Keratinocyte (primary cell): ENCODE measurements around the gene TNS1. TPM values are rescaled to one million over a fixed set of nuclear protein-coding genes. Genes with fewer than 3 reads are reported as not detected.

Experiments used
- DNase-seq: peaks from one replicate; pipeline ENCODE4 v3.0.0-alpha.2; 2011; ENCODE audit warnings: low read depth, missing footprints, low spot score
- FAIRE-seq: peaks from 2 replicates; lab custom pipeline; 2011; peaks lifted over from hg19 to GRCh38; lab: Jason Lieb, UNC
- H2AFZ ChIP-seq: 2 replicates; pipeline ENCODE4 v1.6.0; 2012; ENCODE audit warnings: low read length, control low read depth, inconsistent platforms; ENCODE audit not compliant: control insufficient read depth
- H3K27ac ChIP-seq: 2 replicates; pipeline ENCODE4 v1.5.1; 2011; ENCODE audit warnings: low read length; ENCODE audit not compliant: control insufficient read depth, insufficient read depth
- H3K27me3 ChIP-seq: 3 replicates; pipeline ENCODE4 v1.6.0; 2011; ENCODE audit warnings: low read length; ENCODE audit not compliant: control insufficient read depth, insufficient read depth; ENCODE audit errors: extremely low read depth
- H3K36me3 ChIP-seq, 2 experiments: 2 replicates in 1 of 2; 3 replicates in 1 of 2; pipeline ENCODE4 v1.5.1; 2011; ENCODE audit warnings: low read length in 2 of 2, mild to moderate bottlenecking in 1 of 2; ENCODE audit not compliant: control insufficient read depth in 2 of 2, insufficient read depth in 2 of 2; ENCODE audit errors: extremely low read depth in 1 of 2
- H3K4me1 ChIP-seq: 3 replicates; pipeline ENCODE4 v1.5.1; 2011; ENCODE audit warnings: low read length; ENCODE audit not compliant: control insufficient read depth, insufficient read depth; ENCODE audit errors: extremely low read depth
- H3K4me2 ChIP-seq: 3 replicates; pipeline ENCODE4 v1.6.0; 2011; ENCODE audit warnings: low read depth, low read length; ENCODE audit not compliant: control insufficient read depth, insufficient read depth; ENCODE audit errors: extremely low read depth
- H3K4me3 ChIP-seq, 3 experiments: fragments of 200-600 bp in 1 of 3; sonication (generic) in 1 of 3; 2 replicates in 2 of 3; 3 replicates in 1 of 3; pipeline ENCODE4 v1.5.1; 2011 to 2016; ENCODE audit warnings: low read length in 3 of 3, mild to moderate bottlenecking in 3 of 3, control low read depth in 2 of 3, inconsistent platforms in 1 of 3, low read depth in 1 of 3, mixed read lengths in 1 of 3, mixed run types in 1 of 3, moderate library complexity in 1 of 3; ENCODE audit not compliant: control insufficient read depth in 2 of 3, insufficient read depth in 2 of 3; ENCODE audit errors: extremely low read depth in 1 of 3
- H3K79me2 ChIP-seq: 2 replicates; pipeline ENCODE4 v1.6.0; 2012; ENCODE audit warnings: low read length; ENCODE audit not compliant: control insufficient read depth, insufficient read depth
- H3K9ac ChIP-seq: 3 replicates; pipeline ENCODE4 v1.6.0; 2011; ENCODE audit warnings: low read length; ENCODE audit not compliant: control insufficient read depth, insufficient read depth; ENCODE audit errors: extremely low read depth
- H3K9me1 ChIP-seq: 3 replicates; pipeline ENCODE4 v1.6.0; 2011; ENCODE audit warnings: low read length; ENCODE audit not compliant: control insufficient read depth, insufficient read depth; ENCODE audit errors: extremely low read depth
- H3K9me3 ChIP-seq: 2 replicates; pipeline ENCODE4 v1.5.1; 2012; ENCODE audit warnings: low read depth, low read length; ENCODE audit not compliant: control insufficient read depth
- H4K20me1 ChIP-seq: 3 replicates; pipeline ENCODE4 v1.6.0; 2011; ENCODE audit warnings: low read length; ENCODE audit not compliant: control insufficient read depth, insufficient read depth; ENCODE audit errors: extremely low read depth
- dilution Hi-C: fragments of 300-500 bp; cut with MboI; formaldehyde crosslinking; loops from one replicate; pipeline ENCODE4 v1.7.0; 2020; ENCODE audit warnings: low sequenced_read_pairs; ENCODE audit not compliant: extremely low pct_ligation_motif_present
- polyA plus RNA-seq, 5 experiments: library from polyadenylated mRNA; depleted of rRNA in 3 of 5; stranded (reverse) in 3 of 5; stranded (forward) in 1 of 5; unstranded in 1 of 5; fragments of >200 nt; gene quantifications; 1 replicate in 1 of 5; 2 replicates in 3 of 5; 3 replicates in 1 of 5; pipeline versions ENCODE4 v1.2.1 to v1.2.3, GENCODE V29; 2011 to 2012; ENCODE audit warnings: missing spikeins in 2 of 5, low read depth in 1 of 5, low replicate concordance in 1 of 5
- TF ChIP-seq, protein P1 (sequence below), 3 experiments: IDR thresholded peaks in 1 of 3; conservative IDR thresholded peaks in 1 of 3; optimal IDR thresholded peaks in 1 of 3; 2 replicates in 2 of 3; 3 replicates in 1 of 3; pipeline versions ENCODE3 to v1.5.1; 2011; ENCODE audit warnings: low read length in 3 of 3, mild to moderate bottlenecking in 3 of 3, moderate library complexity in 2 of 3, control low read depth in 1 of 3, inconsistent platforms in 1 of 3; ENCODE audit not compliant: insufficient read depth in 2 of 3; ENCODE audit errors: extremely low read depth in 1 of 3

Gene TNS1
- polyA plus RNA-seq, 1 donor (not counting 4 experiments of a cell fraction or from before 2014, with no cell fraction given), result 2.5 TPM

DNA sequence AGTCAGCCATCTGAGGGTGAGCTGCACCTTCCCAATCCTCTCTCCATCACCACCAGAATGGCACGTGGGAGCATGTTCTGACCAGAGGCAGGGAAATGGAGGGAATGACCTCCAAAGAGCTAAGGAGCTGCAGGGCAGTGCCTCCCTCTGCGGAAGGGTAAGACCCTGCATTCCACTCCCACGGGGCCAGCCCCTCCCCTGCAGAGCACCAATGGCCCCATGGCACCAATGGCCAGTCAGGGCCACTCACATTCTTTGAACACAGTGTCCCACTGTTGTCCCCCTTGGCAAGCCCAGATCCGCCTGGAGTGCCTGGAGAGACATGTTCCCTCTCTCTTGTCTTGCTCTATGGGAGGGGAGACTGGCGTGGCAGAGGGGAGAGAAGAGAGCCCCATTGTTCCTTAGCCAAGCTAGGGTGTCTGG lies 164.4 kb downstream of the TNS1 start:
- H2AFZ ChIP-seq, result no peak overlapping the region
- no peak overlapping the region for H3K9ac ChIP-seq
- no peaks in the 10 kb centered on the region for H3K79me2 ChIP-seq
- H3K4me2 ChIP-seq, result no peak overlapping the region
- no peaks in the 10 kb centered on the region for H3K27me3 ChIP-seq
- H3K27ac ChIP-seq, result no peak overlapping the region
- TF ChIP-seq, protein P1, sequence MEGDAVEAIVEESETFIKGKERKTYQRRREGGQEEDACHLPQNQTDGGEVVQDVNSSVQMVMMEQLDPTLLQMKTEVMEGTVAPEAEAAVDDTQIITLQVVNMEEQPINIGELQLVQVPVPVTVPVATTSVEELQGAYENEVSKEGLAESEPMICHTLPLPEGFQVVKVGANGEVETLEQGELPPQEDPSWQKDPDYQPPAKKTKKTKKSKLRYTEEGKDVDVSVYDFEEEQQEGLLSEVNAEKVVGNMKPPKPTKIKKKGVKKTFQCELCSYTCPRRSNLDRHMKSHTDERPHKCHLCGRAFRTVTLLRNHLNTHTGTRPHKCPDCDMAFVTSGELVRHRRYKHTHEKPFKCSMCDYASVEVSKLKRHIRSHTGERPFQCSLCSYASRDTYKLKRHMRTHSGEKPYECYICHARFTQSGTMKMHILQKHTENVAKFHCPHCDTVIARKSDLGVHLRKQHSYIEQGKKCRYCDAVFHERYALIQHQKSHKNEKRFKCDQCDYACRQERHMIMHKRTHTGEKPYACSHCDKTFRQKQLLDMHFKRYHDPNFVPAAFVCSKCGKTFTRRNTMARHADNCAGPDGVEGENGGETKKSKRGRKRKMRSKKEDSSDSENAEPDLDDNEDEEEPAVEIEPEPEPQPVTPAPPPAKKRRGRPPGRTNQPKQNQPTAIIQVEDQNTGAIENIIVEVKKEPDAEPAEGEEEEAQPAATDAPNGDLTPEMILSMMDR (optimal IDR thresholded peaks at IDR 0.05 in 1 of 3, IDR thresholded peaks at IDR 0.05 in 1 of 3, conservative IDR thresholded peaks at IDR 0.05 in 1 of 3; ENCODE audit: extremely low read depth in 1 of 3, insufficient read depth in 2 of 3, low read length in 3 of 3), result no peak
- H3K36me3 ChIP-seq, result no peaks in the 10 kb centered on the region
- no peaks in the 10 kb centered on the region for H3K9me3 ChIP-seq
- dilution Hi-C loops, result no loop called here
- no peak for DNase-seq
- FAIRE-seq, result no peak
- H3K9me1 ChIP-seq, result no peaks in the 10 kb centered on the region
- no peaks in the 10 kb centered on the region for H4K20me1 ChIP-seq
- no peaks in the 10 kb centered on the region for H3K4me1 ChIP-seq
- no peak overlapping the region for H3K4me3 ChIP-seq

DNA sequence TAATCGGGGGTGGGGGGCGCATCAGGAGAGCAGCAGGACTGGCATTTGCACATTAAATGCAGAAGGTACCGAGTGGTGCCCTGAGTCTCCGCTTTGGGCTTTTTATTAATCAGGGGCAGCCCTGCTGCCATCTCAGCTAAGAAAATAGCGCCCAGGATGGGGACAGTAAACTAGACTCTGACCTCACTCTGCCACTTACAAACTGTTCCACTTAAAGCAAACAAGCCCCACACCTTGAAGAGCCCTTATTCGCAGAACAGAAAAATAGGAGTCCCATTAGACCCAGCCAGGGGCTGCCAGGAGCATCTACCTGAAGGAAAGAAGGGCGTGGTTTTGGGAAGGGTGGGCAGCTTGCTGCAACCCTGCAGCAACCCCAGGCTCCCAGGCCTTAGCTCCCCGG lies 165.3 kb downstream of the TNS1 start:
- H3K9me1 ChIP-seq, result no peaks in the 10 kb centered on the region
- H3K27ac ChIP-seq, result no peak overlapping the region
- no peak for FAIRE-seq
- dilution Hi-C loops, result no loop called here
- no peaks in the 10 kb centered on the region for H3K36me3 ChIP-seq
- H3K27me3 ChIP-seq, result no peaks in the 10 kb centered on the region
- TF ChIP-seq, protein P1 (optimal IDR thresholded peaks at IDR 0.05 in 1 of 3, IDR thresholded peaks at IDR 0.05 in 1 of 3, conservative IDR thresholded peaks at IDR 0.05 in 1 of 3; ENCODE audit: extremely low read depth in 1 of 3, insufficient read depth in 2 of 3, low read length in 3 of 3), result no peak
- no peaks in the 10 kb centered on the region for H3K4me1 ChIP-seq
- no peaks in the 10 kb centered on the region for H3K9me3 ChIP-seq
- H4K20me1 ChIP-seq, result no peaks in the 10 kb centered on the region
- H2AFZ ChIP-seq, result no peak overlapping the region
- no peaks in the 10 kb centered on the region for H3K79me2 ChIP-seq
- DNase-seq, result no peak
- H3K4me3 ChIP-seq, result no peak overlapping the region
- H3K4me2 ChIP-seq, result no peak overlapping the region
- no peak overlapping the region for H3K9ac ChIP-seq
